Ascending aorta (tissue), 2 donors: ENCODE measurements around the gene DDX1. TPM values are rescaled to one million over a fixed set of nuclear protein-coding genes. Genes with fewer than 3 reads are reported as not detected.

Source experiments
- DNase-seq, 2 donors: peaks; one replicate each; pipeline ENCODE4 v3.0.0-alpha.2; 2019; ENCODE audit warnings: low spot score in 2 of 2
- H3K27ac ChIP-seq, 2 donors: fragments of 200-600 bp; sonication (generic); one replicate each; pipeline ENCODE4 v1.5.1; 2016 to 2017; ENCODE audit warnings: mild to moderate bottlenecking in 1 of 2
- H3K27me3 ChIP-seq: fragments of 200-600 bp; sonication (generic); one replicate; pipeline ENCODE4 v1.5.1; 2017
- H3K36me3 ChIP-seq, 2 donors: fragments of 200-600 bp; sonication (generic); one replicate each; pipeline ENCODE4 v1.5.1; 2016
- H3K4me1 ChIP-seq, 2 donors: fragments of 200-600 bp; sonication (generic); one replicate each; pipeline ENCODE4 v1.5.1; 2016 to 2017; ENCODE audit warnings: mild to moderate bottlenecking in 1 of 2
- H3K4me3 ChIP-seq, 2 donors: fragments of 200-600 bp; sonication (generic); one replicate each; pipeline ENCODE4 v1.5.1; 2016 to 2017; ENCODE audit warnings: mild to moderate bottlenecking in 1 of 2
- H3K9me3 ChIP-seq, 2 donors: fragments of 200-600 bp; sonication (generic); one replicate each; pipeline ENCODE4 v1.5.1; 2016
- CTCF ChIP-seq, 3 experiments: fragments of 200-600 bp in 2 of 3; fragments of 450-650 bp in 1 of 3; sonication (generic) in 2 of 3; IDR thresholded peaks; one replicate each; pipeline ENCODE4 v1.5.1; 2016 to 2019; ENCODE audit warnings: antibody characterized with exemption in 3 of 3, mild to moderate bottlenecking in 1 of 3, moderate library complexity in 1 of 3
- intact Hi-C: fragments of 100-400 bp; cut with DNase I; formaldehyde crosslinking; loops from one replicate; pipeline ENCODE4 v1.15.1; 2023
- total RNA-seq: library from RNA; depleted of rRNA; stranded (reverse); fragments of >200 nt; gene quantifications from one replicate; pipeline ENCODE4 v1.1.0, GENCODE V29; 2016

Gene DDX1
- total RNA-seq, 1 donor from 2014 or later, result 21.5 TPM

GRCh38 chr2:15547115-15547876, 44.4 kb upstream of the DDX1 start:
- H3K36me3 ChIP-seq, result peaks cover 17 to 20% of the 10 kb centered on the region in 2 donors
- H3K27me3 ChIP-seq, result no peaks in the 10 kb centered on the region
- intact Hi-C loops, result no loop called here
- no peak for DNase-seq
- no peak overlapping the region for H3K4me3 ChIP-seq
- no peak for TF ChIP-seq CTCF (IDR thresholded peaks at IDR 0.05)
- H3K9me3 ChIP-seq, result no peaks in the 10 kb centered on the region
- no peaks in the 10 kb centered on the region for H3K4me1 ChIP-seq
- H3K27ac ChIP-seq, result no peak overlapping the region

GRCh38 chr2:15548974-15549373, 42.7 kb upstream of the DDX1 start:
- Histone ChIP-seq H3K9me3 (no peaks in the 10 kb centered on the region), H3K27ac (no peak overlapping the region), H3K4me3 (no peak overlapping the region), H3K4me1 (no peaks in the 10 kb centered on the region), H3K27me3 (no peaks in the 10 kb centered on the region), H3K36me3 (peaks cover 17 to 27% of the 10 kb centered on the region in 2 donors)
- no peak for TF ChIP-seq CTCF (IDR thresholded peaks at IDR 0.05)
- no peak for DNase-seq
- intact Hi-C loops, result no loop called here

GRCh38 chr2:15553519-15553918, 38.1 kb upstream of the DDX1 start:
- Histone ChIP-seq H3K27ac (no peak overlapping the region), H3K4me1 (no peaks in the 10 kb centered on the region), H3K4me3 (no peak overlapping the region), H3K9me3 (no peaks in the 10 kb centered on the region), H3K36me3 (peaks cover 15 to 21% of the 10 kb centered on the region in 2 donors), H3K27me3 (no peaks in the 10 kb centered on the region)
- intact Hi-C loops, result no loop called here
- no peak for DNase-seq
- TF ChIP-seq CTCF (IDR thresholded peaks at IDR 0.05), result no peak

- no peaks in the 10 kb centered on the region for H3K4me1 ChIP-seq
- intact Hi-C loops, result no loop called here
- DNase-seq, result no peak
- no peak for TF ChIP-seq CTCF (IDR thresholded peaks at IDR 0.05)
- H3K4me3 ChIP-seq, result no peak overlapping the region
- no peaks in the 10 kb centered on the region for H3K27me3 ChIP-seq
- H3K27ac ChIP-seq, result no peak overlapping the region
- H3K9me3 ChIP-seq, result no peaks in the 10 kb centered on the region
- peaks cover 14 to 17% of the 10 kb centered on the region in 2 donors for H3K36me3 ChIP-seq
Observed at GRCh38 chr2:15553951-15554350, 37.7 kb upstream of the DDX1 start.

- H3K36me3 ChIP-seq, result peaks cover 7 to 12% of the 10 kb centered on the region in 2 donors
- intact Hi-C loops, result no loop called here
- TF ChIP-seq CTCF (IDR thresholded peaks at IDR 0.05), result no peak
Observed at GRCh38 chr2:15554525-15555218, 37.0 kb upstream of the DDX1 start.

More at GRCh38 chr2:15554525-15555218, 37.0 kb upstream of the DDX1 start:
- Histone ChIP-seq H3K27me3 (no peaks in the 10 kb centered on the region), H3K4me3 (no peak overlapping the region), H3K27ac (no peak overlapping the region), H3K4me1 (no peaks in the 10 kb centered on the region), H3K9me3 (no peaks in the 10 kb centered on the region)
- DNase-seq, result no peak
